ENCODE results near the gene NME3.

The NME3 gene

GRCh38 chr16:1768767-1769401 is 2.5 kb downstream of the NME3 start:
- DNase-seq (ENCODE audit: low spot score) = no peak

GRCh38 chr16:1768061-1768766 is 3.1 kb downstream of the NME3 start:
- no peak for DNase-seq (ENCODE audit: low spot score)

- no peak for DNase-seq (ENCODE audit: low spot score)
Measured at GRCh38 chr16:1767116-1767994, 4.0 kb downstream of the NME3 start.

- no peak for DNase-seq (ENCODE audit: low spot score)
Measured at GRCh38 chr16:1766701-1767100, 4.6 kb downstream of the NME3 start.

GRCh38 chr16:1766231-1766630 is 5.1 kb downstream of the NME3 start:
- no peak for DNase-seq (ENCODE audit: low spot score)

GRCh38 chr16:1765826-1766225 is 5.5 kb downstream of the NME3 start:
- DNase-seq (ENCODE audit: low spot score) = no peak

- no peak for DNase-seq (ENCODE audit: low spot score)
Measured at GRCh38 chr16:1764971-1765370, 6.4 kb downstream of the NME3 start.

- no peak for DNase-seq (ENCODE audit: low spot score)
Measured at GRCh38 chr16:1763521-1764511, 7.5 kb downstream of the NME3 start.

- no peak for DNase-seq (ENCODE audit: low spot score)
Measured at GRCh38 chr16:1762879-1763520, 8.3 kb downstream of the NME3 start.

- DNase-seq (ENCODE audit: low spot score) = no peak
Measured at GRCh38 chr16:1762196-1762878, 9.0 kb downstream of the NME3 start.

GRCh38 chr16:1761751-1762150 is 9.6 kb downstream of the NME3 start:
- DNase-seq (ENCODE audit: low spot score) = no peak

- DNase-seq (ENCODE audit: low spot score) = no peak
Measured at GRCh38 chr16:1760911-1761310, 10.4 kb downstream of the NME3 start.

GRCh38 chr16:1759511-1759910 is 11.8 kb downstream of the NME3 start:
- DNase-seq (ENCODE audit: low spot score) = no peak

GRCh38 chr16:1758923-1759322 is 12.4 kb downstream of the NME3 start:
- no peak for DNase-seq (ENCODE audit: low spot score)

GRCh38 chr16:1757714-1758461 is 13.5 kb downstream of the NME3 start:
- no peak for DNase-seq (ENCODE audit: low spot score)

GRCh38 chr16:1754204-1754603 is 17.1 kb downstream of the NME3 start:
- no peak for DNase-seq (ENCODE audit: low spot score)

- no peak for DNase-seq (ENCODE audit: low spot score)
Measured at GRCh38 chr16:1752853-1753252, 18.5 kb downstream of the NME3 start.

GRCh38 chr16:1751946-1752345 is 19.4 kb downstream of the NME3 start:
- DNase-seq (ENCODE audit: low spot score) = no peak

- DNase-seq (ENCODE audit: low spot score) = no peak
Measured at GRCh38 chr16:1749152-1750117, 21.9 kb downstream of the NME3 start.
